ENCODE measurements around the gene LAMA3. TPM values are rescaled to one million over a fixed set of nuclear protein-coding genes. Genes with fewer than 3 reads are reported as not detected.

Gene LAMA3
- total and polyA plus RNA-seq, 2 experiments from 2014 or later: 3.9 to 4.9 TPM

DNA sequence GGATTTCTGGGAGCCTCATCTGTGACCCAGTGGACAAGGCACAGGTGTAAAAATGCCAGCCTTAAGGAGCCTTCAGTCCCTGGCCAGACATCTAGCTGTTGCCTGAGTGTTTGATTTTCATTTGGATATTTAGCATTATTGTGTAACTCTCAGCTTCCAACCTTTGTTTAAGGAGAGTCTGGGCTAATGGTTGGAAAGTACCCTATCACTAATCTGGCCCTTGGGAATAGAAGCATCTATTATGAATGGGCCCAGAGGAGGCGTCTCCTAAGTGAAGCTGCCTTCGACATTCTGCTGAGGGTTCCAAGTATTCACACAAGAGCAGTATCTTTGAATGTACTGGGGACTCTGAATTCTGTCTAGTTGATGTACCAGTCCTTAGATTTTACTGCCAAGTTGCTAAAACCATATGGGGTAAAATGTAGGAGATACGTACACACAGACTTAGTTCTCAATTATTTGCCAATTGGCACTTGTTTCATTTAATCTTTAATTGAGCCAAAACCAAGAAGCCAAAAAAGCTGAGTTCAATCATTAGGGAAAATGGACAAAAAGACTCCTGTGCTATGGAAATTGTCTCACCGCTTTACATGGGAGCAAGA, 19.3 kb upstream of the LAMA3 start:
- H3K4me3 Mint-ChIP-seq: no peak overlapping the region
- no peaks in the 10 kb centered on the region for H3K79me2 ChIP-seq (replicated peaks; ENCODE audit: insufficient read depth)
- ATAC-seq: no peak
- H3K4me3 ChIP-seq: no peak overlapping the region
- no peaks in the 10 kb centered on the region for H3F3A ChIP-seq (replicated peaks; ENCODE audit: low read depth)
- H3K4me2 ChIP-seq: no peak overlapping the region
- H3K27me3 Mint-ChIP-seq (ENCODE audit: insufficient read depth, low read depth, poor library complexity): peaks cover 5% of the 10 kb centered on the region
- no peak overlapping the region for H3K27ac Mint-ChIP-seq
- H2AFZ ChIP-seq: 0 out of 2 replicates have a peak overlapping the region, but pooled peaks have one; percentile 10
- no peaks in the 10 kb centered on the region for H4K20me1 ChIP-seq (replicated peaks; ENCODE audit: insufficient read depth)
- H3K4me1 ChIP-seq (ENCODE audit: insufficient read depth): peaks cover 22% of the 10 kb centered on the region
- TF ChIP-seq CTCF (conservative IDR thresholded peaks at IDR 0.05; ENCODE audit: low read depth in 2 of 2) (no peak), STAT1 (IDR thresholded peaks at IDR 0.05; ENCODE audit: unreplicated experiment) (no peak), EZH2phosphoT487 (IDR thresholded peaks at IDR 0.05; ENCODE audit: unreplicated experiment) (no peak), ZNF114 (CRISPR knock-in tag; IDR thresholded peaks at IDR 0.05) (no peak), JUNB (IDR thresholded peaks at IDR 0.05; ENCODE audit: unreplicated experiment) (no peak), NANOG (IDR thresholded peaks at IDR 0.05; ENCODE audit: borderline replicate concordance) (no peak)
- no peaks in the 10 kb centered on the region for H3K27me3 ChIP-seq (ENCODE audit: insufficient read depth)
- DNase-seq (ENCODE audit: low spot score): no peak
- no peaks in the 10 kb centered on the region for H3K36me3 ChIP-seq (ENCODE audit: insufficient read depth)
- peaks cover 17% of the 10 kb centered on the region for H3K4me1 Mint-ChIP-seq
- H3K36me3 Mint-ChIP-seq (ENCODE audit: low read depth): no peaks in the 10 kb centered on the region
- H3K27ac ChIP-seq (ENCODE audit: low read depth): no peak overlapping the region
- H3K9me3 Mint-ChIP-seq: no peaks in the 10 kb centered on the region
- no peaks in the 10 kb centered on the region for H3K9me2 ChIP-seq (ENCODE audit: insufficient read depth)

GRCh38 chr18:23671564-23671963, 17.7 kb upstream of the LAMA3 start:
- Histone ChIP-seq H3K79me2 (replicated peaks; ENCODE audit: insufficient read depth) (no peaks in the 10 kb centered on the region), H3K27ac (ENCODE audit: low read depth) (no peak overlapping the region), H4K20me1 (replicated peaks; ENCODE audit: insufficient read depth) (no peaks in the 10 kb centered on the region), H3K4me2 (no peak overlapping the region), H3K4me3 (no peak overlapping the region), H3K36me3 (ENCODE audit: insufficient read depth) (no peaks in the 10 kb centered on the region), H3F3A (replicated peaks; ENCODE audit: low read depth) (no peaks in the 10 kb centered on the region), H3K4me1 (ENCODE audit: insufficient read depth) (peaks cover 22% of the 10 kb centered on the region), H3K27me3 (ENCODE audit: insufficient read depth) (no peaks in the 10 kb centered on the region), H3K9me2 (ENCODE audit: insufficient read depth) (no peaks in the 10 kb centered on the region), H2AFZ (no peak overlapping the region)
- Mint-ChIP-seq H3K4me1 (peaks cover 15% of the 10 kb centered on the region), H3K27me3 (ENCODE audit: insufficient read depth, low read depth, poor library complexity) (peaks cover 5% of the 10 kb centered on the region), H3K36me3 (ENCODE audit: low read depth) (no peaks in the 10 kb centered on the region), H3K27ac (peak overlapping the region; percentile 50; the same call in 1 of the 2 replicates), H3K4me3 (no peak overlapping the region), H3K9me3 (no peaks in the 10 kb centered on the region)
- DNase-seq (ENCODE audit: low spot score) (no peak), ATAC-seq (no peak)
- TF ChIP-seq ZNF114 (CRISPR knock-in tag; IDR thresholded peaks at IDR 0.05) (no peak), EZH2phosphoT487 (IDR thresholded peaks at IDR 0.05; ENCODE audit: unreplicated experiment) (no peak), POLR2AphosphoS5 (IDR thresholded peaks at IDR 0.05; ENCODE audit: low read depth) (no peak), ZNF462 (CRISPR knock-in tag; IDR thresholded peaks at IDR 0.05) (no peak), REST (IDR thresholded peaks at IDR 0.05; ENCODE audit: unreplicated experiment) (no peak), ZNF331 (CRISPR knock-in tag; IDR thresholded peaks at IDR 0.05; ENCODE audit: low read depth) (no peak), STAT1 (IDR thresholded peaks at IDR 0.05; ENCODE audit: unreplicated experiment) (no peak)
